HG02798 (cell line): Measurements from ENCODE around the gene TMEM126A.
"Not testable (repeated sequence)": the region's sequence is repeated elsewhere in the genome, so short reads cannot be mapped to it uniquely, and the experiment has no call there.

Source experiments
- ATAC-seq: cut with Tn5 transposase; IDR thresholded peaks from one replicate; pipeline ENCODE4 v1.9.1; 2021; ENCODE audit warnings: mild to moderate bottlenecking; ENCODE audit not compliant: unreplicated experiment, poor library complexity

TMEM126A gene

DNA sequence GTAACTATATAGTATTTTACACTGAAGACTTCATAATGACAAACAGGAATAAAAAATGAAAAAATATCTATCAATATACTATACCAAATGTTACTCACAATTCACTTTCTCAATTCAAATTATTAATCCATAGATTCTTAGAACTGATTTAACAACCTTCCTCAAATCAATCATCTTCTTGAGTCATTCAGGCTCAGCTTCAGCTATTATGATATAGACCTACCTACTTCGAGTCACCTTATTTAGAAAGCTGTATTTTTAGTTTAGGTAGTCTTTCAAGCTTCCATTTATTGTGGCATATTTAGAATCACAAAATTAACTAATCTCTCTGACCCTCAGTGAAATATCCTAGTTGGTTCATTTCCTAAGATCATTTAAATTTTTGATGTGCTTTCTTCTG, 9.0 kb downstream of the TMEM126A start:
- ATAC-seq: no peak

DNA sequence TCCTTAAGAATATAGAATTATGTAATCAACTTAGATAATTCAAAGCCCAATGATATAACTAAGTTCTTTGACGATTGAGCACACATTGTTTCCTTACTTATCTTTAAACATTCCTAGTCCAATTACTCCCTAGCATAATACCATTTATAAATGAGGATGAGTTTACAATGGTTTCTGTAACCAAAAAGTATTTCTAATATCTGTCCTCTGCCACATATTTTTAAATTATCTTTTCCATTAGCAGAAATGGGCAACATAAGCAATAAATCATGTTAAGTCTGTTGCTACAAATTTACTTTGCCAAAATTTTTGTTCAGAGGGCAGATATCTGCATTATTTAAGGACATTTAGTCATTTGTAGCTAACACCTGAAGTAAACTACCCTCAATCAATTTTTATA, 10.4 kb downstream of the TMEM126A start:
- no peak for ATAC-seq

DNA sequence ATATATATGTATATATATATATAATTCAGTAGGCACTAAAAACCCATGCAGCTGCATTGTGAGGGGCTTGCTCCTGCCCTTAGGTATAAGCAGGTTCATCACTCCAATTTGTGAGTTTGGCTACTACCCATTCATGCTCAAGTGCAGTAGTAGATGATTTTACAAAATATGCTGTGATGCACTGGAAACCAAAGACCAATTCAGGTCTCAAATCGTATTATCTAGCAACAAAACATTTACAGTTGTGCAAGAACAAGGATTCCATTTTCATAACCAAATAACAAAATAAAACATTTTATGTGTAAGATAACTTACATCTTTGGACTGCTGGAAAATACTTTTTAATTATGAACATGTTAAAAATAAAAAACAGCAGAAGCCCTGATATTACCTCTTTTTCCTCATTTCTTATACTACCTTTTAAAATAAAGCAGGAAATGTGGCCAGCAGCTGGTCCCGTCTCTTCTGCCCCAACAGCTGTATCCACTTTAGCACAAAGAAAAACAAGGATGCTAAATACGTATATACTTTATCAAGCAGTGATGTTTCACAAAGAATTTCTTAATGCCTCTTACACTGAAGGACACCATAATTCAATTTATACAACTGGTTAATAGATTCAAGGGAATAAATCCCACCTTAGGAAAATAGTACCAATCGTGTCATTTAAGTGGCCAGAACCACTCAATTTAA, 14.4 kb downstream of the TMEM126A start:
- no peak for ATAC-seq

DNA sequence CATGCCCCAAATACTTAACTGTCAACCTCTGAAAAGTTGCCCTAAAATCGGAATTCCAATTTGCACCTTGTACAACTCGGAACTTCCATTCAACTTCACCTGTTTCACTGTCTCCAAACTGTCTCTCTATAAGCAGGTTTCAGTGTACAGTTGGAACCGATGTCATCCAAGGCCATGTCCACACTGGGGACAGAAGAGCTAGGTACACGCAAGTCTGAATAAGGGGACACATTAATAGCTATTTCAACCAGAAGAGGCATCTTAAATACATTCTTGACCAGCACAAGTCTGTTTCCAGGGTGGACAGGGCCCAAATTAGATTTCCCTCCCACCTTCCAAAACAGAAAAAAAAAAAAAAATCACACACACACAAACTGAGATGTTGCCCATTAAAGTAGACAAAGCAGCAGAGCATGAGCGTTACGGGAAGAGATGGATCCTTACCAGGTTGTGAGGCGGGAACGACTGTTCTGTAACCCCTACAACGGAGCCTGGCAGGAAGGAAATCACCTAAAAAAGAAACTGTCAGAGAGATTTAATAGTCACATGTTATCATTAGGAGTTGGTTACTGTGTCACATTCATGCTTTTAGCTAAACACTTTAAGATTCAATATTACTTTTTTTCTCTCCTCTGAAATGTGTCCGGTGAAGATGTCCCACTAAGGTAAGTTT, 15.4 kb downstream of the TMEM126A start:
- ATAC-seq: no peak

DNA sequence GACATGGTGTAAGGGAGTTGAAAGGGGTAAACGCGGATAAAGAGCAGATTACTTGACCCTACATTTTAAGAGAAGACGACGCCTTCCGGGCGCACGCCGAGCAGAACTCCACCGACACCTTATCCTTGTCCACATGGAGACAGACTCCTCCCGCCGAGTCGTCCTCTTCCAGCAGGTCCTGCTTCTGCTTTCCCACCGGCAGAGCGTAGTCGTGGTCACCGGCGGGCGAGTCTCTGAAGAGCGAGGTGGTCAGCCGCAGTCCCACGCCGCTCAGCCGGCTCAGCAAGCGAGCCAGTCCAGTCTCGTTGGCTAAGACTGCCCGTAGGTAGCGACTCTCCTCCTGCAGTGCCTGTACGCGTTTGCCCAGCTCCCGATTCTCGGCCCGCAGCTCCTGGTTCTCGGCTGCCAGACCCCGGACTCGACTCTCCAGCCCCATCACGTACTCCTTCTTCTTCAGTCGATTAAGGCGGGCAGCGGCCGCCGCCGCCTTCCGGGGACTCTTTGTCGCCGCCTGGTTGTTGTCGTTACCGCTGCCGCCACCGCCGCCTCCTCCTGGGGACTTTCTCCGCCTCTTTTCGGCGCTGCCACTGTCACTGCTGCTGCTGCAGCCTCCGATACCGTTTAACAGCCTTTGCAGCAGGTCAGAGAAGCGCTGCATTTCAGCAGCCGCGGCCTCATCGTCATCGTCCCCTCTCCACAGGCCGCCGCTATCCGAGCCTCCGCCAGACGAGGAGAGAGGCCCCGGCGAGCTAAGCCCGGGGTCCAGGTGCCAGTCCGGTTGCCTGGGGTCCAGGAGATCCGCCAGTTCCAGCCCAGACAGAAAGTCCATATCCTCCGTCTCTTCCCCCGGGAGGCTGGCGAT, 16.2 kb downstream of the TMEM126A start:
- ATAC-seq: peak; percentile 73

GRCh38 chr11:85664615-85665481, 17.1 kb downstream of the TMEM126A start, which contains the start of gene CREBZF:
Gene CREBZF, minus strand, starts transcription at chr11:85665129. Its CDS starts 254 bp downstream, at chr11:85664875.
- ATAC-seq: peak; percentile 92

DNA sequence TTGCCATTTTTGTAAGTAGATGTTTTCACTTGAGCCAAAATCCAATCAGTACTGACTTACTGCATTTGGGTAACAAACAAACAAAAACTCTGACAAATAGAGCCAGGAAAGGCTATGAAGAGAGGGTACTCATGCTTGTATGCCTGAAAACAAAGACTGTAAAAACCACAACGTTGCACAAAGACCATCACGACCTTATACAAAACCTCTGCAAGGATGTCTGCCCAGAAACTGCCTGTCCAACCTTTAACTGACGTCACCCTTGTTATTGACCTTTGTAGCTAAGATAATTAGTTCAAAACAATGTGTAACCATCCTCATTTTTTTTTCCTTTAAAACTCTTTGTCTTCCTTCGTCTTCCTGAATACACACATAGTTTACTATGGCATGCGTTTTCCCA, 18.0 kb downstream of the TMEM126A start:
- ATAC-seq: no peak

DNA sequence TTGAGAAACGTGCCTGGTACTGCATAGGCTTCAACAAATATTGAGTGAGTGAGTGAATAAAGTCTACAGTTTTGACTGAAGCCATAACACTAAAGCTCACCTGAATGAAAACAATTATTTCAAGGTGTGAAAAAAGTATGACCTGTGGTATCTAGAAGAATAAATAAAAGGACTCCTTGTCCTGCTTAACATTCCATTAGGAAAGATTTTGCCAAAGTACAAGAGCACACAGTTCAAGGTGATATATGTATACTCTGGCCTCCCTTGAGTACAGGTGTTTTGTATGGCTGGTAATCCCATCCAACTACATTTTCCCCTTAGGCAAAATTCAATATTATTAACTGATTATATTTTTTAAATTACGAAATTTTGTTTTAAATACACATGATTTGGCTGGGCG, 18.9 kb downstream of the TMEM126A start:
- no peak for ATAC-seq

GRCh38 chr11:85668157-85668556, 20.4 kb downstream of the TMEM126A start:
- no peak for ATAC-seq

- not testable (repeated sequence) for ATAC-seq
These were observed 23.3 kb downstream of the TMEM126A start for GRCh38 chr11:85670949-85671663.

- ATAC-seq: no peak
These were observed 24.5 kb downstream of the TMEM126A start for GRCh38 chr11:85672105-85672902.

GRCh38 chr11:85673393-85673792, 25.6 kb downstream of the TMEM126A start:
- no peak for ATAC-seq

GRCh38 chr11:85679576-85679975, 31.8 kb downstream of the TMEM126A start:
- no peak for ATAC-seq

DNA sequence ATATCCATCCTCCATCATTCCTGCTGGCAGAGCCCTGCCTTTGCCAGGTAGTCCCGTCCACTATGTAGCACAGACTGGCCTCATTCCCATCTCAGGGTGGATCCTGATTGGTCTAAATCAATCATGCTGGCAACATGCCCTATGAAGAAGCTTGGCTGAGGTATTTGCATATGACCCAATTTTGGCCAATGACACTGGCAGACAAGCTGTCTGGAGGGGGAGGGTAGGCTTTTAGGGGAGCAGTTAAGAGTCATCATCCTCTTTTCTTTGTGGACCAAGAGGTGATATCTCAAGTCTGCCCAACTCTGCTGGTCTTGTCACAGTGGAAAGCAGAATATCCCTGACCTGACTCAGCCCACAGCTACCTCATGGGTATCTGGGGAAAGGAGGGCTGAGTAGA, 33.1 kb downstream of the TMEM126A start:
- ATAC-seq: no peak

- peak; percentile 88 for ATAC-seq
These were observed 34.9 kb downstream of the TMEM126A start for GRCh38 chr11:85682330-85683305.

DNA sequence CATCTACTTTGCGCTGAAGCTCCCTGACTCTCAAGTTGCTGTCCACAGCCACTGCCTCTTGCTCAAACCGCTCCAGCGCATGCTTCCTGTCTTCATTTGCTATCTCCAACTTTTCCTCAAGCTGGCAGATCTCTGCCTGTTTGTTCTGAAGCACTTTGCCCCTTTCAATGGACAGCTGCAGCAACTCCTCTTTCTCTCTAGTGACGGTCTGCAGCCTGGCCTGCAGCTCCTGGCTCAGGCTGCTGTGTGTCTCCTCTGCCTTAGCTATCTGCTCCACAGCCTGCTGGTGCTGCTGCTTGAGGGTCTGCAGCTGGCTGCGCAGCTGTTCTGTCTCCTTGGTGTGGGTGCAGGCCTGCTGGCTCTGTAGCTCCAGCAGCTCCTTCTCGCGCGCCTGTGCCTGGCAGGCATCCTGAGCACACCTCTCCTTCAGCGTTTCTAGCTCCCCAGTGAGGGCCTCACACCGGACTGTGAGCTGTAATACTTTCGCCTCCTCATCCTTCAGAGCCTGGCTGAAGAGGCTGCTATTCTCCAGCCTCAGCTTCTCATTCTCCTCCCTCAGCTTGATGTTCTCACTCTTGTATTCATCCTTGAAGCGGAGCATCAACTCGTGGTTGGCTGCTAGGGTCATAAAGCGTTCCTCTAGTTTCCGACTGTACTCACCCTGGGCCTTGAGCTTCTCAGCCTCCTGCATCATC, 37.5 kb downstream of the TMEM126A start:
- no peak for ATAC-seq
